Thoracic aorta endothelial cell (primary cell): ENCODE measurements around the gene SIX1. TPM values are rescaled to one million over a fixed set of nuclear protein-coding genes. Genes with fewer than 3 reads are reported as not detected.

Experiments used
- total RNA-seq: library from RNA; depleted of rRNA; stranded (reverse); fragments of >200 nt; gene quantifications from 2 replicates; pipeline ENCODE4 v1.2.3, GENCODE V29; 2012

Gene SIX1
- 0.65 and 1.2 TPM in 2 replicates for total RNA-seq

GRCh38 chr14:60648934-60649874 lies at the start of gene SIX1:
Gene SIX1 (minus strand): TSS chr14:60649477. CDS start chr14:60649189, 288 bp downstream.

Other genes starting within 250 kb of the SIX1 start
- gene C14orf39, start 163.4 kb downstream of the SIX1 start, total RNA-seq, result 0.07 TPM in 1 of 2 replicates, not detected in the other
- gene SIX6, start 140.3 kb downstream of the SIX1 start, total RNA-seq, result not detected in 2 replicates
- 4.2 and 4.3 TPM in 2 replicates for gene SIX4, start 74.9 kb upstream of the SIX1 start, total RNA-seq
- 91.7 and 101 TPM in 2 replicates for gene MNAT1, start 85.3 kb upstream of the SIX1 start, total RNA-seq